Stimulated activated CD8-positive, alpha-beta memory T cell treated with anti-CD3 and anti-CD28 coated beads, Interleukin-15, amount 100 ng/mL, for 24 hours (primary cell): ENCODE measurements around the gene CLEC4F.
A peak's percentile ranks its signal among the peaks of the same experiment; 100 is the strongest.

Experiments used
- DNase-seq: peaks from one replicate; pipeline ENCODE4 v3.0.0-alpha.2; 2020; ENCODE audit warnings: low read depth

CLEC4F gene

GRCh38 chr2:70820499-70820898 is at the start of gene CLEC4F:
CLEC4F (minus strand) TSS chr2:70820599; CDS start chr2:70820523, 76 bp downstream.
- DNase-seq = no peak

- no peak for DNase-seq
These were observed 48.6 kb upstream of the CLEC4F start for GRCh38 chr2:70868970-70869369.

- peak; percentile 47 for DNase-seq
These were observed 41.6 kb upstream of the CLEC4F start for GRCh38 chr2:70861777-70862625.

GRCh38 chr2:70855667-70856066 is 35.3 kb upstream of the CLEC4F start:
- no peak for DNase-seq

GRCh38 chr2:70854411-70854810 is 34.0 kb upstream of the CLEC4F start:
- no peak for DNase-seq

- DNase-seq = no peak
These were observed 32.4 kb upstream of the CLEC4F start for GRCh38 chr2:70852824-70853223.

- no peak for DNase-seq
These were observed 31.3 kb upstream of the CLEC4F start for GRCh38 chr2:70851704-70852103.

GRCh38 chr2:70850925-70851324 is 30.5 kb upstream of the CLEC4F start:
- DNase-seq = no peak

GRCh38 chr2:70842401-70842800 is 22.0 kb upstream of the CLEC4F start:
- DNase-seq = no peak

GRCh38 chr2:70837980-70838925 is 17.9 kb upstream of the CLEC4F start:
- DNase-seq = no peak

GRCh38 chr2:70835643-70836042 is 15.2 kb upstream of the CLEC4F start, which contains the start of gene CD207:
CD207 (minus strand) TSS chr2:70835816; CDS start chr2:70835776, 40 bp downstream.
- DNase-seq = no peak

- no peak for DNase-seq
These were observed 14.5 kb upstream of the CLEC4F start for GRCh38 chr2:70834881-70835280.

GRCh38 chr2:70834106-70834505 is 13.7 kb upstream of the CLEC4F start:
- DNase-seq = no peak

- DNase-seq = no peak
These were observed 12.8 kb upstream of the CLEC4F start for GRCh38 chr2:70833246-70833645.

GRCh38 chr2:70832386-70832785 is 12.0 kb upstream of the CLEC4F start:
- DNase-seq = no peak

GRCh38 chr2:70831861-70832260 is 11.5 kb upstream of the CLEC4F start:
- DNase-seq = no peak

- no peak for DNase-seq
These were observed 10.0 kb upstream of the CLEC4F start for GRCh38 chr2:70830366-70830765.

GRCh38 chr2:70829916-70830315 is 9.5 kb upstream of the CLEC4F start:
- no peak for DNase-seq

GRCh38 chr2:70828914-70829824 is 8.8 kb upstream of the CLEC4F start:
- DNase-seq = no peak

- no peak for DNase-seq
These were observed 7.7 kb upstream of the CLEC4F start for GRCh38 chr2:70828115-70828514.

GRCh38 chr2:70827388-70827787 is 7.0 kb upstream of the CLEC4F start:
- no peak for DNase-seq
